ENCODE data around the gene FXYD6.

- TF ChIP-seq POLR2A (IDR thresholded peaks at IDR 0.05): no peak
- TF ChIP-seq CTCF (IDR thresholded peaks at IDR 0.05): no peak
Measured at GRCh38 chr11:117873828-117874125, 2.7 kb downstream of the FXYD6 start.
